Astrocyte (in vitro differentiated cells and primary cell): ENCODE results near the gene PARP14. TPM values are rescaled to one million over a fixed set of nuclear protein-coding genes. Genes with fewer than 3 reads are reported as not detected.

Source experiments
- DNase-seq: peaks from one replicate; pipeline ENCODE4 v3.0.0-alpha.2; 2010; ENCODE audit warnings: low read depth
- FAIRE-seq: peaks from 2 replicates; lab custom pipeline; 2011; peaks lifted over from hg19 to GRCh38; lab: Jason Lieb, UNC
- H2AFZ ChIP-seq: 2 replicates; pipeline ENCODE4 v1.6.0; 2012; ENCODE audit warnings: low read depth, low read length, inconsistent platforms
- H3K27ac ChIP-seq: 2 replicates; pipeline ENCODE4 v1.5.1; 2011; ENCODE audit warnings: low read depth, low read length, inconsistent platforms
- H3K27me3 ChIP-seq: 2 replicates; pipeline ENCODE4 v1.6.0; 2011; ENCODE audit warnings: low read length, inconsistent platforms; ENCODE audit not compliant: insufficient read depth
- H3K36me3 ChIP-seq: 2 replicates; pipeline ENCODE4 v1.5.1; 2011; ENCODE audit warnings: low read length, inconsistent platforms; ENCODE audit not compliant: insufficient read depth
- H3K4me1 ChIP-seq: 2 replicates; pipeline ENCODE4 v1.5.1; 2011; ENCODE audit warnings: low read length, inconsistent platforms; ENCODE audit not compliant: insufficient read depth
- H3K4me2 ChIP-seq: 2 replicates; pipeline ENCODE4 v1.6.0; 2012; ENCODE audit warnings: low read length, inconsistent platforms
- H3K4me3 ChIP-seq: 2 replicates; pipeline ENCODE4 v1.5.1; 2011; ENCODE audit warnings: low read depth, mild to moderate bottlenecking, low read length, inconsistent platforms; ENCODE audit not compliant: insufficient read depth
- H3K79me2 ChIP-seq: 2 replicates; pipeline ENCODE4 v1.6.0; 2012; ENCODE audit warnings: mild to moderate bottlenecking, low read length, inconsistent platforms; ENCODE audit not compliant: insufficient read depth
- H3K9ac ChIP-seq: 2 replicates; pipeline ENCODE4 v1.6.0; 2012; ENCODE audit warnings: mild to moderate bottlenecking, low read length, inconsistent platforms
- H3K9me3 ChIP-seq: 2 replicates; pipeline ENCODE4 v1.5.1; 2012; ENCODE audit warnings: low read depth, mild to moderate bottlenecking, low read length, inconsistent platforms; ENCODE audit not compliant: insufficient read depth
- H4K20me1 ChIP-seq: 2 replicates; pipeline ENCODE4 v1.6.0; 2012; ENCODE audit warnings: low read length, inconsistent platforms; ENCODE audit not compliant: insufficient read depth
- H3K27ac Mint-ChIP-seq: one replicate; pipeline ENCODE4 v1.8.0; 2021; ENCODE audit warnings: mild to moderate bottlenecking, mixed read lengths; ENCODE audit not compliant: unreplicated experiment
- H3K27me3 Mint-ChIP-seq: one replicate; pipeline ENCODE4 v1.8.0; 2021; ENCODE audit warnings: low read depth, mixed read lengths; ENCODE audit not compliant: unreplicated experiment
- H3K36me3 Mint-ChIP-seq: one replicate; pipeline ENCODE4 v1.8.0; 2021; ENCODE audit warnings: low read depth, mixed read lengths; ENCODE audit not compliant: unreplicated experiment
- H3K4me1 Mint-ChIP-seq: one replicate; pipeline ENCODE4 v1.8.0; 2021; ENCODE audit warnings: low read depth, mixed read lengths; ENCODE audit not compliant: unreplicated experiment
- H3K4me3 Mint-ChIP-seq: one replicate; pipeline ENCODE4 v1.8.0; 2021; ENCODE audit warnings: mild to moderate bottlenecking, moderate library complexity, mixed read lengths; ENCODE audit not compliant: unreplicated experiment
- H3K9me3 Mint-ChIP-seq: one replicate; pipeline ENCODE4 v1.8.0; 2021; ENCODE audit warnings: mild to moderate bottlenecking, mixed read lengths; ENCODE audit not compliant: unreplicated experiment
- CTCF ChIP-seq: IDR thresholded peaks from 2 replicates; pipeline ENCODE4 v1.5.1; 2011; ENCODE audit warnings: low read depth, mild to moderate bottlenecking, inconsistent platforms, low read length, moderate library complexity; ENCODE audit not compliant: insufficient read depth
- EZH2 ChIP-seq: IDR thresholded peaks from 2 replicates; pipeline ENCODE4 v1.6.1; 2012; ENCODE audit warnings: mild to moderate bottlenecking, low read length, inconsistent platforms; ENCODE audit not compliant: insufficient read depth
- total RNA-seq: library from RNA; stranded (reverse); gene quantifications from 2 replicates; pipeline ENCODE4 v1.2.1, GENCODE V29; 2021

The PARP14 gene
- total RNA-seq, 1 donor from 2014 or later: 148 TPM

GRCh38 chr3:122636697-122637096, 43.9 kb upstream of the PARP14 start:
- H2AFZ ChIP-seq: no peak overlapping the region
- H3K4me3 ChIP-seq: no peak overlapping the region
- Mint-ChIP-seq H3K27me3 (no peaks in the 10 kb centered on the region), H3K4me1 (peaks cover 11% of the 10 kb centered on the region), H3K4me3 (no peak overlapping the region), H3K36me3 (no peaks in the 10 kb centered on the region), H3K9me3 (no peaks in the 10 kb centered on the region), H3K27ac (no peak overlapping the region)
- peaks cover 8% of the 10 kb centered on the region for H3K4me1 ChIP-seq
- H3K27ac ChIP-seq: no peak overlapping the region
- H3K27me3 ChIP-seq: no peaks in the 10 kb centered on the region
- no peaks in the 10 kb centered on the region for H3K36me3 ChIP-seq
- no peak overlapping the region for H3K4me2 ChIP-seq
- no peak overlapping the region for H3K9ac ChIP-seq
- DNase-seq (no peak), FAIRE-seq (no peak)
- no peaks in the 10 kb centered on the region for H4K20me1 ChIP-seq
- TF ChIP-seq EZH2 (no peak), CTCF (no peak)
- no peaks in the 10 kb centered on the region for H3K9me3 ChIP-seq
- no peaks in the 10 kb centered on the region for H3K79me2 ChIP-seq

GRCh38 chr3:122640437-122640999, 40.1 kb upstream of the PARP14 start:
- H3K4me3 ChIP-seq: no peak overlapping the region
- no peak overlapping the region for H2AFZ ChIP-seq
- Mint-ChIP-seq H3K9me3 (peaks cover 3% of the 10 kb centered on the region), H3K4me3 (no peak overlapping the region), H3K36me3 (no peaks in the 10 kb centered on the region), H3K27ac (no peak overlapping the region), H3K4me1 (peaks cover 10% of the 10 kb centered on the region), H3K27me3 (peaks cover 8% of the 10 kb centered on the region)
- DNase-seq (no peak), FAIRE-seq (no peak)
- H3K4me1 ChIP-seq: peaks cover 8% of the 10 kb centered on the region
- H4K20me1 ChIP-seq: no peaks in the 10 kb centered on the region
- no peak overlapping the region for H3K9ac ChIP-seq
- no peaks in the 10 kb centered on the region for H3K79me2 ChIP-seq
- no peak for TF ChIP-seq CTCF
- TF ChIP-seq EZH2: no peak
- H3K36me3 ChIP-seq: no peaks in the 10 kb centered on the region
- no peaks in the 10 kb centered on the region for H3K27me3 ChIP-seq
- H3K27ac ChIP-seq: no peak overlapping the region
- H3K4me2 ChIP-seq: no peak overlapping the region
- no peaks in the 10 kb centered on the region for H3K9me3 ChIP-seq

- H3K27me3 Mint-ChIP-seq: peaks cover 8% of the 10 kb centered on the region
- H3K36me3 Mint-ChIP-seq: no peaks in the 10 kb centered on the region
- Histone ChIP-seq H3K4me3 (no peak overlapping the region), H3K27ac (no peak overlapping the region), H4K20me1 (no peaks in the 10 kb centered on the region), H3K4me2 (no peak overlapping the region), H3K36me3 (no peaks in the 10 kb centered on the region), H3K79me2 (no peaks in the 10 kb centered on the region), H2AFZ (no peak overlapping the region), H3K27me3 (no peaks in the 10 kb centered on the region), H3K4me1 (no peaks in the 10 kb centered on the region), H3K9ac (no peak overlapping the region), H3K9me3 (no peaks in the 10 kb centered on the region)
- TF ChIP-seq EZH2 (no peak), CTCF (no peak)
- FAIRE-seq (no peak), DNase-seq (no peak)
- no peaks in the 10 kb centered on the region for H3K4me1 Mint-ChIP-seq
- no peak overlapping the region for H3K4me3 Mint-ChIP-seq
- no peak overlapping the region for H3K27ac Mint-ChIP-seq
- peaks cover 3% of the 10 kb centered on the region for H3K9me3 Mint-ChIP-seq
These were observed 37.7 kb upstream of the PARP14 start for GRCh38 chr3:122642935-122643334.
